Renal cortex interstitium (tissue), 11 donors: ENCODE data around the gene GSS. TPM values are rescaled to one million over a fixed set of nuclear protein-coding genes. Genes with fewer than 3 reads are reported as not detected.
"Not testable (repeated sequence)": the region's sequence is repeated elsewhere in the genome, so short reads cannot be mapped to it uniquely, and the experiment has no call there.

ENCODE experiments used
- DNase-seq, 11 donors: peaks; one replicate each; pipeline ENCODE4 v3.0.0-alpha.2; 2013; ENCODE audit warnings: low read depth in 9 of 11, low spot score in 4 of 11; ENCODE audit errors: extremely low read depth in 1 of 11
- polyA plus RNA-seq, 3 donors: library from polyadenylated mRNA; unstranded; fragments of 120-200 nt; gene quantifications; one replicate each; pipeline ENCODE4 v1.2.1, GENCODE V29; 2013; ENCODE audit not compliant: insufficient read length in 3 of 3

The GSS gene
- polyA plus RNA-seq, 3 donors: 50.1 to 57.9 (median 57.4) TPM

GRCh38 chr20:34927736-34928135 lies 27.9 kb downstream of the GSS start:
- DNase-seq: no peak

GRCh38 chr20:34926581-34926980 lies 29.0 kb downstream of the GSS start:
- no peak for DNase-seq

- no peak for DNase-seq
Observed at GRCh38 chr20:34925981-34926380, 29.6 kb downstream of the GSS start.

GRCh38 chr20:34925341-34925740 lies 30.3 kb downstream of the GSS start:
- DNase-seq: no peak

GRCh38 chr20:34923414-34923813 lies 32.2 kb downstream of the GSS start:
- no peak for DNase-seq

- no peak for DNase-seq
Observed at GRCh38 chr20:34922654-34923381, 32.8 kb downstream of the GSS start.

DNA sequence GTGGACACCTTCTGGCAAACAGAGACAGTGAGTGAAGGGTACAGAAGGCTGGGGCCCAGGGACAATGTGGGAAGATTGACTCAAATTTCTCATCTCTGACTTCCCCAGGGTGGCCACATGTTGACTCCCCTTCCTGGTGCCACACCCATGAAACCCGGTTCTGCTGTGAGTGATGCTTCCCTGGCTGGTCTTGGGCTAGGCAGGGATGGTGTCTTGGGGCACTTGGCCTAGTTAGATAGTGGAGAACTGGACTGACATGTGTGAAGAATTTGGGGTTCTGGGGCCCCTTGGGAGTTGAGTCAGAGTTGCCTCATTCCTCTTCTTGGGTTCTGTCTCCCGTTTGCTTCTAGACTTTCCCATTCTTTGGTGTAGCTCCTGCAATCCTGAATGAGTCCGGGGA lies 34.2 kb downstream of the GSS start:
- DNase-seq: no peak

GRCh38 chr20:34920055-34920454 lies 35.6 kb downstream of the GSS start:
- DNase-seq: no peak

GRCh38 chr20:34916774-34917354 lies 38.7 kb downstream of the GSS start:
- DNase-seq: no peak

DNA sequence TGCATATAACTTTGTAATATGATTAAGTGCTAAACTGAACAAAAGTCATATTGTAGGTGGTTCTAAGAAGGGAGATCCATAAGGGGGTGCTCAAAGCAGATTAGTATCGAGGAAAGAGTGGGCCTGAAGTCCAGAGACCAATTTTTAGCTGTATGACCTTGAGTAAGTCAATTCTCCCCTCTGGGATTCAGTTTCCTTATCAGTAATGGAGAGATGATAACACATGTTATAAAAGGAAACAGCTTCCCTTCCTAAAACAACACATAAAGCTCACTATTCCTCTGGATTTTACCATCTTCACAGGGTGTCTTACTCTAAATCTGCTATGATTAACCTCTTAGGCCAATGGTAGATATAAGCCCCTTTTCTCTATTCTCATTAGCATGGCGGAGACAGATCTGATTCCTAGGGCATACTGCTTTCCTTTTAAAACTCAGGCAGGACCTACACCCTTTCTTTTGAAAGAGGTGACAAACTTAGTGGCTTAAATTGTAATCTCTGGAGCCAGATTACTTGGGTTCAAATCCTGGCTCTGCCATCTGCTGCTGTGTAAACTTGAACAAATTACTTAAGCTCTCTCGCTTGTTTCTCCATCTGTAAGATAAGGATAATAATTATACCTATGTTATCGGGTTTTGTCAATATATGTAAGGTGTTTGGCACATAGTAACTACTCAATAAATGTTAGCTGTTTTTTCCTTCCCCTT lies 39.7 kb downstream of the GSS start:
- DNase-seq: no peak

- DNase-seq: no peak
Observed at GRCh38 chr20:34915131-34915530, 40.5 kb downstream of the GSS start.

DNA sequence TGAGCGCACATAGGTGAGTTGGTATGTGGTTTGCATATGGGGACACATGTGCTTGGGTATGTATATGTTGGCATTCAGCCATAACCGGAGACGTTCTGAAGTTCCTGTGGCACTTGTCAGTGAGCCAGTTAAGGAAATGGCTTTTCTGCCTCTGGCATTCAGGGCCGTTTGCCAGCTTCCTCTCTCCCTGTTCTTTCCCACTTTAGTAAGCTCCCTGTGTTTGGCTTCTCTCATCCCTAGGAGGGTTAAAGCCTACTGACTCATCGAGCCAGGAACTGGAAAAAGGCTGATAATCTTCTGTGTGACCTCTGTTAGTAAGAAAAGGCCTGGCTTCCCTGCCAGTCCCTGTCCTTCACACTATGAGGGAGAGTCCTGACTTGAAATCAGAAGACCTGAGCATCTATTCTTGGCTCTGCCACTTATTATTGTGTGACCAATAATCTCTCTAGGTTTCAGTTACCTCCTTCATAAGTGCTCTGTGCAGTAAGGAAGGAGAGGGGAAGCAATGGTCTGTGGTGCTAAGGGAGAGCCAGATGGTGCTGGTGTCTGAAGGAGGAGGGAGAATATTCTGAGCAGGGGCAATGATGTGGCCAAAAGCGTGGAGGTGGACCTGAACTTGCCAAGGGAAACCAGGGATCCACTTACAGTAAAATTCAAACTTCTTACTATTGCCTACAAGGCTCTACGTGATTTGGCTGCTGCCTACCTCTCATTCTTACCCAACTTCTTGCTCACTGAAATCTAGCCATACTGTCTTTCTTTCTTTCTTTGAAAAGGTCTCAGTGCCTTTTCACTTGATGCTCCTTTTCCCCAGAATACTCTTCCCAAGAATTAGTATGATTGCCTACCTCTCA lies 47.8 kb downstream of the GSS start:
- peak in 8 of 11 donors; percentile 4 to 27 (median 7) for DNase-seq

DNA sequence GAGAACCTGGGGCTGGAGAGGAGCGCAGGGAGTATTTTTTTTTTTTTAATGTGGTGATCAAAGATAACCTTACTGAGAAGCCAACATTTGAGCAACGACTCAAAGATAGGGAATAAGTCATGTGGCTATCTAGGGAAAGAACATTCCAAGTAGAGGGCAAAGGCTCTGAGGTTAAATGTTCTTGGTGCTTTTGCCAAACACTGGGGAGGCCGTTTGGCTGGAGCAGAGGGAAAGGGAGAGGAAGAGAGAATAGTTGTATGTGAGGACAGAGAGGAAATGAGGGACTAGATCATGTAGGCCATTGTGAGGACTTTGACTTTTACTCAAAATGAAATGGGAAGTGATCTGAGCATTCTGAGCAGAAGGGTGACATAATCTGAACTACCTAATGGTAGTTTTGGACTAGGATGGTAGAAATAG lies 51.4 kb downstream of the GSS start:
- DNase-seq: no peak

GRCh38 chr20:34898731-34899130 lies 56.9 kb downstream of the GSS start:
- not testable (repeated sequence) for DNase-seq

DNA sequence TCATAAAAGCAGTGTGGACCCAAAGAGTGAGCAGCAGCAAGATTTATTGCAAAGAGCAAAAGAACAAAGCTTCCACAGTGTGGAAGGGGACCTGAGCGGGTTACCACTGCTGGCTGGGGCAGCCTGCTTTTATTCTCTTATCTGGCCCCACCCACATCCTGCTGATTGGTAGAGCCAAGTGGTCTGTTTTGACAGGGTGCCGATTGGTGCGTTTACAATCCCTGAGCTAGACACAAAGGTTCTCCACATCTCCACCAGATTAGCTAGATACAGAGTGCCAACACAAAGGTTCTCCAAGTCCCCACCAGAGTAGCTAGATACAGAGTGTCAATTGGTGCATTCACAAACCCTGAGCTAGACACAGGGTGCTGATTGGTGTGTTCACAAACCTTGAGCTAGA lies 57.5 kb downstream of the GSS start:
- not testable (repeated sequence) for DNase-seq

DNA sequence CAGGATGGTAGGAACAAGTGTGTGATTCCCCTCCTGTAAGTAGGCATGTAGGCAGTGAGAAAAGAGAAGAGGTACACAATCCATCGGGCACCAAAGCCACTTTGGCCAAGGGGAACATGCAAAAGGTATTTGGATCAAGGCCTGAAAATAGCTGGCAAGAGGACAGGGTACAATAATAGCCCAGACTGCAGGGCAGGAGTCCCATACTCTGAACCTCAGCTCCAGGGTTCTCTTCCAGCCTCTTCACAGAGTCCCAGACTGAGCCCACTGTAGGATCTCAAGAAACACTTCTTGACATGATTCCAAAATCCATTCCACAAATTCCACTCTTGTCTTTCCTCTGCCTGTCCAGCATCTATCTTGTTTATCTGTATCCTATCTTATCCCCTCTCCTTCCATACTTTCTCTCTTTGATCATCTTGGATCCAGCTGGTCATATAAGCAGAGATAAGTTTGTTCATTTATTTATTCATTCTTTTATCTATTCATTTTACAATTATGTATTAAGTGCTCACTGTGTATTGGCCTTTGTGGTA lies 59.5 kb downstream of the GSS start:
- DNase-seq: no peak

GRCh38 chr20:34895465-34895864 lies 60.1 kb downstream of the GSS start:
- no peak for DNase-seq

- no peak for DNase-seq
Observed at GRCh38 chr20:34894723-34895122, 60.9 kb downstream of the GSS start.

GRCh38 chr20:34892671-34893070 lies 62.9 kb downstream of the GSS start:
- DNase-seq: no peak
